ENCODE data around the gene ZNF180.
"Not testable (repeated sequence)": the region's sequence is repeated elsewhere in the genome, so short reads cannot be mapped to it uniquely, and the experiment has no call there.

DNA sequence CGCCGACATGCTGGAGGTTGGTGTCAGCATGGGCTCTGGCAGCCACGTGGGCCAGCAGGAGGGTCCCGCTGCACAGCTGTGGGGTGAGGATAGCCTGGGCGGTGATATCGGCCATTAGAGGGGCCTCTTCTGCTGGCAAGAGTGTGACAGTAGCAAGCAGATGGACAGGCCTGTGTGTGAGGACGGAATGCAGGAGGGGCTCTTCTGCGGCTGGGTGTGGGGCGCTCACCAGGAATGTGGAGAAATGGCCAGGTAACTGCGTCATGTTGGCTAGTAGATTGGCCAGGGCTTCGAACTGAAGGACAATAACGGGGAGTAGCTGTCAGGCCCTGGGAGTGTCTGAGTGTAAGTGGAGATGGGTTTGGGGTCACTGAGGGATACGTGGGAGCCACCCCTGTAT, 44.3 kb downstream of the ZNF180 start:
- TF ChIP-seq, protein P1, sequence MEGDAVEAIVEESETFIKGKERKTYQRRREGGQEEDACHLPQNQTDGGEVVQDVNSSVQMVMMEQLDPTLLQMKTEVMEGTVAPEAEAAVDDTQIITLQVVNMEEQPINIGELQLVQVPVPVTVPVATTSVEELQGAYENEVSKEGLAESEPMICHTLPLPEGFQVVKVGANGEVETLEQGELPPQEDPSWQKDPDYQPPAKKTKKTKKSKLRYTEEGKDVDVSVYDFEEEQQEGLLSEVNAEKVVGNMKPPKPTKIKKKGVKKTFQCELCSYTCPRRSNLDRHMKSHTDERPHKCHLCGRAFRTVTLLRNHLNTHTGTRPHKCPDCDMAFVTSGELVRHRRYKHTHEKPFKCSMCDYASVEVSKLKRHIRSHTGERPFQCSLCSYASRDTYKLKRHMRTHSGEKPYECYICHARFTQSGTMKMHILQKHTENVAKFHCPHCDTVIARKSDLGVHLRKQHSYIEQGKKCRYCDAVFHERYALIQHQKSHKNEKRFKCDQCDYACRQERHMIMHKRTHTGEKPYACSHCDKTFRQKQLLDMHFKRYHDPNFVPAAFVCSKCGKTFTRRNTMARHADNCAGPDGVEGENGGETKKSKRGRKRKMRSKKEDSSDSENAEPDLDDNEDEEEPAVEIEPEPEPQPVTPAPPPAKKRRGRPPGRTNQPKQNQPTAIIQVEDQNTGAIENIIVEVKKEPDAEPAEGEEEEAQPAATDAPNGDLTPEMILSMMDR (conservative IDR thresholded peaks at IDR 0.05; ENCODE audit: low read depth in 2 of 2): not testable (repeated sequence)
- not testable (repeated sequence) for TF ChIP-seq EZH2 (IDR thresholded peaks at IDR 0.05; ENCODE audit: low read depth, unreplicated experiment); EZH2phosphoT487 (IDR thresholded peaks at IDR 0.05; ENCODE audit: unreplicated experiment)
- TF ChIP-seq, protein P2, sequence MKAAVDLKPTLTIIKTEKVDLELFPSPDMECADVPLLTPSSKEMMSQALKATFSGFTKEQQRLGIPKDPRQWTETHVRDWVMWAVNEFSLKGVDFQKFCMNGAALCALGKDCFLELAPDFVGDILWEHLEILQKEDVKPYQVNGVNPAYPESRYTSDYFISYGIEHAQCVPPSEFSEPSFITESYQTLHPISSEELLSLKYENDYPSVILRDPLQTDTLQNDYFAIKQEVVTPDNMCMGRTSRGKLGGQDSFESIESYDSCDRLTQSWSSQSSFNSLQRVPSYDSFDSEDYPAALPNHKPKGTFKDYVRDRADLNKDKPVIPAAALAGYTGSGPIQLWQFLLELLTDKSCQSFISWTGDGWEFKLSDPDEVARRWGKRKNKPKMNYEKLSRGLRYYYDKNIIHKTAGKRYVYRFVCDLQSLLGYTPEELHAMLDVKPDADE (IDR thresholded peaks at IDR 0.05): not testable (repeated sequence)

Measured in GM23338 (cell line).